Peyer's patch (tissue), 4 donors: ENCODE data around the gene TMEM127.

ENCODE experiments used
- CTCF ChIP-seq, 6 experiments: fragments of 450-650 bp in 4 of 6; fragments of 200-600 bp in 2 of 6; sonication (generic) in 1 of 6; IDR thresholded peaks; one replicate each; pipeline ENCODE4 v1.5.1; 2017 to 2019; ENCODE audit warnings: antibody characterized with exemption in 6 of 6, mild to moderate bottlenecking in 3 of 6, moderate library complexity in 1 of 6
- POLR2A ChIP-seq, 2 donors: fragments of 450-650 bp; IDR thresholded peaks; one replicate each; pipeline ENCODE4 v1.5.1; 2017; ENCODE audit warnings: antibody characterized with exemption in 2 of 2, mild to moderate bottlenecking in 2 of 2, moderate library complexity in 2 of 2

- TF ChIP-seq CTCF (IDR thresholded peaks at IDR 0.05) (no peak), POLR2A (IDR thresholded peaks at IDR 0.05) (no peak)
These were observed 11.1 kb upstream of the TMEM127 start for GRCh38 chr2:96276787-96277499.
